ENCODE results near the gene GHRHR. TPM values are rescaled to one million over a fixed set of nuclear protein-coding genes. Genes with fewer than 3 reads are reported as not detected.

GHRHR gene
- total and polyA plus RNA-seq, 10 of the 15 experiments (the other 5 are each of a cell fraction or from before 2014, with no cell fraction given): not detected

- no peak overlapping the region for H2AFZ ChIP-seq (ENCODE audit: control insufficient read depth, low read depth, low read length)
- no peak for TF ChIP-seq ZNF24 (IDR thresholded peaks at IDR 0.05)
- TF ChIP-seq YY1 (IDR thresholded peaks at IDR 0.05; ENCODE audit: low read depth, low read length): no peak
- no peak for TF ChIP-seq SREBF1 (IDR thresholded peaks at IDR 0.05; ENCODE audit: low read length)
- no peak for TF ChIP-seq FOXM1 (IDR thresholded peaks at IDR 0.05; ENCODE audit: low read depth, low read length)
- no peak for TF ChIP-seq SIN3A (IDR thresholded peaks at IDR 0.05; ENCODE audit: low read depth, low read length)
- TF ChIP-seq ZNF384 (IDR thresholded peaks at IDR 0.05; ENCODE audit: borderline replicate concordance, low read depth, low read length): no peak
- TF ChIP-seq ELK1 (IDR thresholded peaks at IDR 0.05; ENCODE audit: low read depth, low read length): no peak
- no peak for TF ChIP-seq HDAC2 (IDR thresholded peaks at IDR 0.05)
- TF ChIP-seq REST (IDR thresholded peaks at IDR 0.05; ENCODE audit: low read depth, low read length): no peak
- no peak for TF ChIP-seq USF2 (IDR thresholded peaks at IDR 0.05; ENCODE audit: borderline replicate concordance, low read depth, low read length)
- TF ChIP-seq ATF7 (IDR thresholded peaks at IDR 0.05; ENCODE audit: low read depth): no peak
- POLR2A ChIA-PET: no interaction called here
- CTCF ChIA-PET: interaction anchor here (1.7 to 11.3 kb wide), 6 partner anchors 11 to 172 kb away, joined by 8 to 159 read pairs (median 18); no protein-coding TSS in a partner anchor
- FAIRE-seq (no peak), DNase-seq (ENCODE audit: low read depth, low spot score) (no peak), ATAC-seq (no peak)
- in situ Hi-C loops (cut with MboI) (no loop called here), intact Hi-C loops (cut with micrococcal nuclease; ENCODE audit: unreplicated experiment) (no loop called here)
- WGBS (ENCODE audit: insufficient coverage, insufficient replicate concordance, low lambda C conversion rate, missing lambda C conversion rate): 40% methylated on average over 15 of the region's 15 CpGs
- no peaks in the 10 kb centered on the region for H3K9me3 ChIP-seq (replicated peaks; ENCODE audit: control insufficient read depth, insufficient read depth, low read length)
- RAD21 ChIA-PET (ENCODE audit: unreplicated experiment): no interaction called here
- SMC1A ChIA-PET (ENCODE audit: uncharacterized antibody, unreplicated experiment): interaction anchor here (1.3 to 4.8 kb wide), 2 partner anchors 33 to 172 kb away, joined by 3 to 49 read pairs; no protein-coding TSS in a partner anchor
- H3K4me3 ChIP-seq: no peak overlapping the region
- no peaks in the 10 kb centered on the region for H3K79me2 ChIP-seq (ENCODE audit: control insufficient read depth, insufficient read depth, low read length)
- no peaks in the 10 kb centered on the region for H3K36me3 ChIP-seq (ENCODE audit: control insufficient read depth in 2 of 2, insufficient read depth in 2 of 2, low read length in 1 of 2)
- no TSS peak for BruUV-seq (replicated peaks)
- no peaks in the 10 kb centered on the region for H4K20me1 ChIP-seq (ENCODE audit: control insufficient read depth, insufficient read depth)
- no peaks in the 10 kb centered on the region for H3K27me3 ChIP-seq (replicated peaks in 1 of 2; ENCODE audit: control insufficient read depth in 2 of 2, insufficient read depth in 2 of 2, low read length in 1 of 2)
- no peak overlapping the region for H3K9ac ChIP-seq (ENCODE audit: control insufficient read depth, insufficient read depth, low read length)
- no peak overlapping the region for H3K4me2 ChIP-seq (ENCODE audit: control insufficient read depth, insufficient read depth)
- H3K4me1 ChIP-seq (ENCODE audit: control insufficient read depth, insufficient read depth, low read length): peaks cover 13% of the 10 kb centered on the region
- H3K27ac ChIP-seq (ENCODE audit: control insufficient read depth, insufficient read depth): no peak overlapping the region
Observed at GRCh38 chr7:30971840-30972563, 8.2 kb downstream of the GHRHR start.

Measured in GM12878 (cell line).